CD14-positive monocyte (primary cell): ENCODE results near the gene USHBP1. TPM values are rescaled to one million over a fixed set of nuclear protein-coding genes. Genes with fewer than 3 reads are reported as not detected.

Experiments
- DNase-seq, 3 donors: peaks; one replicate each; pipeline ENCODE4 v3.0.0-alpha.2; 2011 to 2022
- H2AFZ ChIP-seq: 2 replicates; pipeline ENCODE4 v1.6.0; 2012; ENCODE audit warnings: mild to moderate bottlenecking, low read depth, low read length, inconsistent platforms; ENCODE audit not compliant: insufficient read depth, poor library complexity, severe bottlenecking
- H3K27ac ChIP-seq, 2 donors: 1 replicate in 1 of 2; 2 replicates in 1 of 2; pipeline ENCODE4 v1.5.1; 2012 to 2013; ENCODE audit warnings: low read length in 2 of 2, control low read depth in 1 of 2, inconsistent platforms in 1 of 2, low read depth in 1 of 2, mild to moderate bottlenecking in 1 of 2
- H3K27me3 ChIP-seq, 2 donors: one replicate each; pipeline versions ENCODE4 v1.6.0 to v1.6.1; 2011 to 2013; ENCODE audit warnings: low read length in 2 of 2; ENCODE audit not compliant: control insufficient read depth in 2 of 2, insufficient read depth in 2 of 2
- H3K36me3 ChIP-seq, 2 donors: replicated peaks in 1 of 2; 1 replicate in 1 of 2; 2 replicates in 1 of 2; pipeline versions ENCODE4 v1.5.1 to v1.6.1; 2012 to 2013; ENCODE audit warnings: low read length in 2 of 2, control low read depth in 1 of 2, inconsistent platforms in 1 of 2, mild to moderate bottlenecking in 1 of 2; ENCODE audit not compliant: insufficient read depth in 2 of 2, control insufficient read depth in 1 of 2
- H3K4me1 ChIP-seq, 2 donors: 1 replicate in 1 of 2; 2 replicates in 1 of 2; pipeline versions ENCODE4 v1.5.1 to v1.6.1; 2012 to 2013; ENCODE audit warnings: low read length in 2 of 2, control low read depth in 1 of 2, inconsistent platforms in 1 of 2, mild to moderate bottlenecking in 1 of 2, moderate library complexity in 1 of 2; ENCODE audit not compliant: insufficient read depth in 2 of 2, control insufficient read depth in 1 of 2
- H3K4me2 ChIP-seq: replicated peaks from 2 replicates; pipeline ENCODE3; 2012; ENCODE audit warnings: low read length, moderate library complexity, mild to moderate bottlenecking; ENCODE audit not compliant: poor library complexity, severe bottlenecking; ENCODE audit errors: extremely low read depth
- H3K4me3 ChIP-seq, 3 experiments: fragments of 200-600 bp in 1 of 3; sonication (generic) in 1 of 3; replicated peaks in 1 of 3; 1 replicate in 2 of 3; 2 replicates in 1 of 3; pipeline ENCODE4 v1.5.1; 2011 to 2013; ENCODE audit warnings: low read length in 3 of 3, mild to moderate bottlenecking in 3 of 3, control low read depth in 2 of 3, low read depth in 2 of 3, inconsistent platforms in 1 of 3, moderate library complexity in 1 of 3
- H3K79me2 ChIP-seq: 2 replicates; pipeline ENCODE4 v1.6.0; 2012; ENCODE audit warnings: mild to moderate bottlenecking, control low read depth, inconsistent platforms, low read length, moderate library complexity; ENCODE audit not compliant: insufficient read depth
- H3K9ac ChIP-seq: 2 replicates; pipeline ENCODE4 v1.6.0; 2017; ENCODE audit warnings: low read length, mild to moderate bottlenecking; ENCODE audit not compliant: insufficient read depth, poor library complexity, severe bottlenecking
- H3K9me3 ChIP-seq, 2 donors: replicated peaks in 1 of 2; 1 replicate in 1 of 2; 2 replicates in 1 of 2; pipeline versions ENCODE4 v1.5.1 to v1.6.1; 2012 to 2013; ENCODE audit warnings: low read length in 2 of 2, control low read depth in 1 of 2; ENCODE audit not compliant: control insufficient read depth in 1 of 2, insufficient read depth in 1 of 2
- H4K20me1 ChIP-seq: 2 replicates; pipeline ENCODE4 v1.6.0; 2012; ENCODE audit warnings: mild to moderate bottlenecking, low read length, control low read depth, moderate library complexity; ENCODE audit not compliant: insufficient read depth
- H3K27ac Mint-ChIP-seq, 7 donors: one replicate each; pipeline ENCODE4 v1.8.0; 2020; ENCODE audit warnings: mild to moderate bottlenecking in 7 of 7, mixed read lengths in 7 of 7, moderate library complexity in 6 of 7, inconsistent platforms in 2 of 7
- H3K27me3 Mint-ChIP-seq, 3 donors: one replicate each; pipeline ENCODE4 v1.8.0; 2021 to 2022; ENCODE audit warnings: low read depth in 3 of 3, mild to moderate bottlenecking in 3 of 3, mixed read lengths in 3 of 3, moderate library complexity in 3 of 3, inconsistent platforms in 1 of 3
- H3K36me3 Mint-ChIP-seq, 2 donors: one replicate each; pipeline ENCODE4 v1.8.0; 2020; ENCODE audit warnings: mixed read lengths in 2 of 2, inconsistent platforms in 1 of 2, mild to moderate bottlenecking in 1 of 2
- H3K4me1 Mint-ChIP-seq: one replicate; pipeline ENCODE4 v1.8.0; 2020; ENCODE audit warnings: mild to moderate bottlenecking, mixed read lengths
- H3K4me3 Mint-ChIP-seq, 2 donors: one replicate each; pipeline ENCODE4 v1.8.0; 2020; ENCODE audit warnings: mild to moderate bottlenecking in 2 of 2, mixed read lengths in 2 of 2, moderate library complexity in 1 of 2
- H3K9me3 Mint-ChIP-seq, 7 donors: one replicate each; pipeline ENCODE4 v1.8.0; 2020 to 2022; ENCODE audit warnings: mixed read lengths in 7 of 7, mild to moderate bottlenecking in 6 of 7, moderate library complexity in 6 of 7, inconsistent platforms in 2 of 7
- CTCF ChIP-seq: fragments of 200-600 bp; IDR thresholded peaks from one replicate; pipeline ENCODE4 v1.8.0; 2022; ENCODE audit warnings: antibody characterized with exemption, mild to moderate bottlenecking
- WGBS: methylation state at CpG from one replicate; pipeline ENCODE4 v1.1.5; 2013; ENCODE audit warnings: missing lambda C conversion rate; ENCODE audit not compliant: insufficient coverage; 5-methylcytosine and 5-hydroxymethylcytosine counted together
- intact Hi-C, 2 donors: fragments of 100-400 bp; cut with micrococcal nuclease; formaldehyde crosslinking; loops; one replicate each; pipeline versions ENCODE4 v1.15.0 to v1.15.1; 2023
- polyA plus RNA-seq, 3 donors: library from polyadenylated mRNA; depleted of rRNA in 1 of 3; unstranded in 2 of 3; stranded (reverse) in 1 of 3; fragments of 300-500 nt in 2 of 3; fragments of >200 nt in 1 of 3; fragmentation: Illumina TruSeq in 2 of 3; gene quantifications; 1 replicate in 2 of 3; 2 replicates in 1 of 3; pipeline ENCODE4 v1.2.3, GENCODE V29; 2012 to 2021

The USHBP1 gene
- polyA plus RNA-seq, 3 donors: not detected

GRCh38 chr19:17286752-17287151 lies 22.2 kb upstream of the USHBP1 start:
- H3K9ac ChIP-seq: no peak overlapping the region
- peaks cover 8 to 27% of the 10 kb centered on the region in 2 donors for H3K36me3 ChIP-seq
- no peaks in the 10 kb centered on the region for H3K9me3 Mint-ChIP-seq
- peak overlapping the region in 2 of 7 donors; percentile 52 to 82 for H3K27ac Mint-ChIP-seq
- H3K27me3 Mint-ChIP-seq: peaks cover 0 to 10% (median 0%) of the 10 kb centered on the region in 3 donors
- no peak overlapping the region for H2AFZ ChIP-seq
- 95% methylated on average over 9 of the region's 9 CpGs for WGBS
- DNase-seq: no peak
- no peaks in the 10 kb centered on the region for H3K27me3 ChIP-seq
- peaks cover 6% of the 10 kb centered on the region for H3K4me1 Mint-ChIP-seq
- intact Hi-C loops: no loop called here
- H3K4me3 ChIP-seq: no peak overlapping the region
- peaks cover 4% of the 10 kb centered on the region for H4K20me1 ChIP-seq
- H3K4me2 ChIP-seq: no peak overlapping the region
- H3K9me3 ChIP-seq: no peaks in the 10 kb centered on the region
- H3K4me3 Mint-ChIP-seq: no peak overlapping the region
- peaks cover 15% of the 10 kb centered on the region in 2 donors for H3K4me1 ChIP-seq
- no peaks in the 10 kb centered on the region for H3K79me2 ChIP-seq
- no peak overlapping the region for H3K27ac ChIP-seq
- no peak for TF ChIP-seq CTCF
- peaks cover 10 to 47% of the 10 kb centered on the region in 2 donors for H3K36me3 Mint-ChIP-seq

DNA sequence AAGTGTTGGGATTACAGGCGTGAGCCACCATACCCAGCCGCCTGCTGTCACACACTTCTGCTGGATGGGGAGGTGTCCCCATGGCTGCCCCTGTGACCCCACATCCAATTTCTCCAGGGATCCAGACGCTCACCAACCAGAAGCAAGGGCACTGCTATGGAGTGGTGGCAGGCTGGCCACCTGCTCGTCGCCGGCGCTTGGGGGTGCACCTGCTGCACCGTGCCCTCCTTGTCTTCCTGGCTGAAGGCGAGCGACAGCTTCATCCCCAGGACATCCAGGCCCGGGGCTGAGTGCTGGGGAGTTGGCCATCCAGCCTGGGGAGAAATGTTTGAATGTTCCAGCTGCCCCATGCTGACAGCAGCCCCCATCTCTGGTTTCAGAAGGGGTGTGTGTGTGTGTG lies 21.7 kb upstream of the USHBP1 start:
- 95% methylated on average over 9 of the region's 11 CpGs for WGBS
- Mint-ChIP-seq H3K9me3 (no peaks in the 10 kb centered on the region), H3K36me3 (peaks cover 10 to 44% of the 10 kb centered on the region in 2 donors), H3K4me3 (no peak overlapping the region), H3K27ac (peak overlapping the region in 2 of 7 donors; percentile 52 to 82), H3K27me3 (peaks cover 0 to 10% (median 0%) of the 10 kb centered on the region in 3 donors), H3K4me1 (peaks cover 8% of the 10 kb centered on the region)
- no peak overlapping the region for H2AFZ ChIP-seq
- H3K4me1 ChIP-seq: peaks cover 19 to 20% of the 10 kb centered on the region in 2 donors
- no peak for DNase-seq
- H3K79me2 ChIP-seq: no peaks in the 10 kb centered on the region
- no peak overlapping the region for H3K9ac ChIP-seq
- intact Hi-C loops: no loop called here
- peaks cover 8 to 27% of the 10 kb centered on the region in 2 donors for H3K36me3 ChIP-seq
- no peaks in the 10 kb centered on the region for H3K9me3 ChIP-seq
- TF ChIP-seq CTCF: no peak
- H3K4me3 ChIP-seq: no peak overlapping the region
- H4K20me1 ChIP-seq: peaks cover 4% of the 10 kb centered on the region
- no peaks in the 10 kb centered on the region for H3K27me3 ChIP-seq
- H3K27ac ChIP-seq: no peak overlapping the region
- H3K4me2 ChIP-seq: no peak overlapping the region
